22Rv1 (cell line): Measurements from ENCODE around the gene HSD17B1.

Experiments used
- ZFX ChIP-seq: fragments of 450-650 bp; IDR thresholded peaks from 2 replicates; pipeline ENCODE4 v1.6.1; 2017; ENCODE audit warnings: antibody characterized with exemption, borderline replicate concordance
- TF ChIP-seq, protein P1 (sequence below): fragments of 450-650 bp; IDR thresholded peaks from 2 replicates; pipeline ENCODE4 v1.5.1; 2017; ENCODE audit warnings: mild to moderate bottlenecking

GRCh38 chr17:42548993-42549755, 3.5 kb upstream of the HSD17B1 start:
- TF ChIP-seq, protein P1, sequence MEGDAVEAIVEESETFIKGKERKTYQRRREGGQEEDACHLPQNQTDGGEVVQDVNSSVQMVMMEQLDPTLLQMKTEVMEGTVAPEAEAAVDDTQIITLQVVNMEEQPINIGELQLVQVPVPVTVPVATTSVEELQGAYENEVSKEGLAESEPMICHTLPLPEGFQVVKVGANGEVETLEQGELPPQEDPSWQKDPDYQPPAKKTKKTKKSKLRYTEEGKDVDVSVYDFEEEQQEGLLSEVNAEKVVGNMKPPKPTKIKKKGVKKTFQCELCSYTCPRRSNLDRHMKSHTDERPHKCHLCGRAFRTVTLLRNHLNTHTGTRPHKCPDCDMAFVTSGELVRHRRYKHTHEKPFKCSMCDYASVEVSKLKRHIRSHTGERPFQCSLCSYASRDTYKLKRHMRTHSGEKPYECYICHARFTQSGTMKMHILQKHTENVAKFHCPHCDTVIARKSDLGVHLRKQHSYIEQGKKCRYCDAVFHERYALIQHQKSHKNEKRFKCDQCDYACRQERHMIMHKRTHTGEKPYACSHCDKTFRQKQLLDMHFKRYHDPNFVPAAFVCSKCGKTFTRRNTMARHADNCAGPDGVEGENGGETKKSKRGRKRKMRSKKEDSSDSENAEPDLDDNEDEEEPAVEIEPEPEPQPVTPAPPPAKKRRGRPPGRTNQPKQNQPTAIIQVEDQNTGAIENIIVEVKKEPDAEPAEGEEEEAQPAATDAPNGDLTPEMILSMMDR, result no peak
- TF ChIP-seq ZFX, result no peak
